Left lung (tissue), 10 donors: ENCODE measurements around the gene PPP1R3F. TPM values are rescaled to one million over a fixed set of nuclear protein-coding genes. Genes with fewer than 3 reads are reported as not detected.
A peak's percentile ranks its signal among the peaks of the same experiment; 100 is the strongest.

ENCODE experiments used
- ATAC-seq: fragments of 200-7000 bp; cut with Tn5 transposase; one replicate; pipeline ENCODE4 v1.9.1; 2020; ENCODE audit warnings: moderate library complexity
- DNase-seq, 4 donors: peaks; one replicate each; pipeline ENCODE4 v3.0.0-alpha.2; 2013 to 2020
- H3K27ac ChIP-seq, 2 donors: fragments of 200-600 bp; sonication (generic) in 1 of 2; one replicate each; pipeline versions ENCODE4 v1.5.0 to v1.8.0; 2020 to 2021
- H3K27me3 ChIP-seq, 2 donors: fragments of 200-600 bp; sonication (generic) in 1 of 2; one replicate each; pipeline versions ENCODE4 v1.5.0 to v1.8.0; 2020 to 2021
- H3K36me3 ChIP-seq, 2 donors: fragments of 200-600 bp; sonication (generic) in 1 of 2; one replicate each; pipeline versions ENCODE4 v1.5.0 to v1.8.0; 2020 to 2021
- H3K4me1 ChIP-seq, 2 donors: fragments of 200-600 bp; one replicate each; pipeline ENCODE4 v1.8.0; 2021
- H3K4me3 ChIP-seq, 2 donors: fragments of 200-600 bp; sonication (generic) in 1 of 2; one replicate each; pipeline versions ENCODE4 v1.5.0 to v1.8.0; 2020 to 2021; ENCODE audit warnings: mild to moderate bottlenecking in 1 of 2
- H3K9me3 ChIP-seq, 2 donors: fragments of 200-600 bp; sonication (generic) in 1 of 2; one replicate each; pipeline versions ENCODE4 v1.5.0 to v1.8.0; 2020 to 2021
- intact Hi-C, 2 donors: fragments of 100-400 bp; cut with DNase I; formaldehyde crosslinking; loops; one replicate each; pipeline versions ENCODE4 v1.11.2 to v1.14.2; 2022
- polyA plus RNA-seq, 6 donors: library from polyadenylated mRNA; unstranded; fragments of 120-200 nt; gene quantifications; one replicate each; pipeline ENCODE4 v1.2.1, GENCODE V29; 2013; ENCODE audit not compliant: insufficient read length in 6 of 6
- total RNA-seq, 2 donors: library from RNA; stranded (reverse); fragmentation: NEBNext Ultra II Directional; extraction: Animal tissue kit (Norgen Biotek cat#: 25700); gene quantifications; one replicate each; pipeline ENCODE4 v1.2.1, GENCODE V29; 2021
- TF ChIP-seq, protein P1 (sequence below), 2 donors: fragments of 200-600 bp; sonication (generic) in 1 of 2; IDR thresholded peaks; one replicate each; pipeline versions ENCODE4 v1.5.0 to v1.8.0; 2021; ENCODE audit warnings: antibody characterized with exemption in 2 of 2
- donor health status: DM: no; HTN: yes; CAD: no.
- donor health status: DM: no; HTN: no; CAD: no.

PPP1R3F gene
- total and polyA plus RNA-seq, 8 donors = 4.5 to 7.5 (median 6.3) TPM

DNA sequence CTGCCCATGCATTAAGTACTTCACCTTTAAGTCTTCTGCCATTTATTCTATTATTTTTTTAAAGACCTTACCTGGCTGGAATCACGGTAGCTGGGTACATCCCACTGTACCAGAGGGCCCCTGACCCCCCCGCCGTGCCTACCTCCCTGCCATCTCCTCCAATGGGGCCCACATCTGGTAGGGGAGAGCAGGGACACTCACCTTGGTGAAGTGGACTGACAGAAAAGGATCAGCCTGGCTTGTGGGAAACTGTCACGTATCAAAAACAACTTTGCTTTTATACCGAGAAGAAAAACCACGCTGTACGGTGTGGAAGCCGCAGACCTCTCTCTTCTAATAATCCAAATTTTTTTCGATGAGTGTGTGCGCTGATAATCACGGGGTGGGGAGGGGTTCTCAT, 5.1 kb upstream of the PPP1R3F start, which contains the start of gene FOXP3:
TSS of gene FOXP3 (minus strand) at position 251 of the 400 bp plus-strand sequence. CDS start 6,205 bp downstream, outside the sequence.
- H3K27ac ChIP-seq = no peak within 1 kb of the TSS
- no peak for ATAC-seq
- intact Hi-C loops = no loop called here
- H3K36me3 ChIP-seq = no peaks in the 10 kb centered on the region
- H3K27me3 ChIP-seq = no peaks in the 10 kb centered on the region
- DNase-seq = no peak
- no peaks in the 10 kb centered on the region for H3K9me3 ChIP-seq
- TF ChIP-seq, protein P1, sequence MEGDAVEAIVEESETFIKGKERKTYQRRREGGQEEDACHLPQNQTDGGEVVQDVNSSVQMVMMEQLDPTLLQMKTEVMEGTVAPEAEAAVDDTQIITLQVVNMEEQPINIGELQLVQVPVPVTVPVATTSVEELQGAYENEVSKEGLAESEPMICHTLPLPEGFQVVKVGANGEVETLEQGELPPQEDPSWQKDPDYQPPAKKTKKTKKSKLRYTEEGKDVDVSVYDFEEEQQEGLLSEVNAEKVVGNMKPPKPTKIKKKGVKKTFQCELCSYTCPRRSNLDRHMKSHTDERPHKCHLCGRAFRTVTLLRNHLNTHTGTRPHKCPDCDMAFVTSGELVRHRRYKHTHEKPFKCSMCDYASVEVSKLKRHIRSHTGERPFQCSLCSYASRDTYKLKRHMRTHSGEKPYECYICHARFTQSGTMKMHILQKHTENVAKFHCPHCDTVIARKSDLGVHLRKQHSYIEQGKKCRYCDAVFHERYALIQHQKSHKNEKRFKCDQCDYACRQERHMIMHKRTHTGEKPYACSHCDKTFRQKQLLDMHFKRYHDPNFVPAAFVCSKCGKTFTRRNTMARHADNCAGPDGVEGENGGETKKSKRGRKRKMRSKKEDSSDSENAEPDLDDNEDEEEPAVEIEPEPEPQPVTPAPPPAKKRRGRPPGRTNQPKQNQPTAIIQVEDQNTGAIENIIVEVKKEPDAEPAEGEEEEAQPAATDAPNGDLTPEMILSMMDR (IDR thresholded peaks at IDR 0.05) = no peak
- no peaks in the 10 kb centered on the region for H3K4me1 ChIP-seq
- H3K4me3 ChIP-seq = no peak within 1 kb of the TSS

DNA sequence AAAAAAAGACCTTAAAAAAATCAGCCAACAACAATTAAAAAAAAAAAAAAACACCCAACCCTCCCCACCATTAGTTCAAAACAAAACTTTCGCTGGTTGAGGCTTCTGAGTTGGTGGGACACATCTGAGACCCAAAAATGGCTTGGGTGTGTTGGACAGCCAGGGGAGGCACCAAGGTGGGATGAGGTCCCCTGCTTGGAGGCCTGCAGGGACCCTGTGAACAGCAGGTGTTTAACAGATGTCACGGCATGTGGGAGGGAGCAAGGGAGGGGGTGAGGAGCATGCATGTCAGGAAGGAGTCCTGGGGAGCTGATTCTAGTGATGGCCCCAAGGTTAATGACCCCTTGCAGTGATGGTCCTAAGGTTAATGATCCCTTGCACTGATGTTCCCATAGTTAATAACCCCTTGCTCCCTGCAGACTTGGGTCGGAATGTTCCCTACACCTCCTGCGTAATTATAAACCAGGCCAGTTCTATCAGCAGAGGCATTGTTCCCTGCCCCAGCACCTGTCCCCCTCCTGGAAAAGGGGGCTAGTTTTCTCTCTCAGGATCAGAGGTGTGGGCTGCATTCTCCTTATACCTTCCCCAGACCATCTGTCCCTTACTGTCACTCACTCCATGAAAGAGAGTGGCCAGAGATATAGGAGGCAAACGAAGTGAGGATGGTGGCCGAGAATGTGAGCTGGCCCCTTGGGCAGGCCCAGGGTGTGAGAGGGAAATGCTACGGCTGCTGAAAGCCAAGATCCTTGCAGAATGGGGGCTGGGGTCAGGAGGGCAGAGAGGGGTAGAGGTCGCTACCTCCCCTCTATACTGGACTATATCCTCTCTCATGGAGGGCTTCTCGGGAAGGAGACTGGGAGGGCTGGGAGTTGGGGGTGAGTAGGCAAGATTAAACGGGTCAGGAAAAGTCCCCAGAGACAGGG, 2.8 kb upstream of the PPP1R3F start:
- no peak for ATAC-seq
- H3K4me3 ChIP-seq = no peak overlapping the region
- no peaks in the 10 kb centered on the region for H3K36me3 ChIP-seq
- peaks cover 3 to 14% of the 10 kb centered on the region in 2 donors for H3K4me1 ChIP-seq
- no peaks in the 10 kb centered on the region for H3K9me3 ChIP-seq
- TF ChIP-seq, protein P1 (IDR thresholded peaks at IDR 0.05) = no peak
- no peak for DNase-seq
- intact Hi-C loops = no loop called here
- no peak overlapping the region for H3K27ac ChIP-seq
- H3K27me3 ChIP-seq = no peaks in the 10 kb centered on the region

DNA sequence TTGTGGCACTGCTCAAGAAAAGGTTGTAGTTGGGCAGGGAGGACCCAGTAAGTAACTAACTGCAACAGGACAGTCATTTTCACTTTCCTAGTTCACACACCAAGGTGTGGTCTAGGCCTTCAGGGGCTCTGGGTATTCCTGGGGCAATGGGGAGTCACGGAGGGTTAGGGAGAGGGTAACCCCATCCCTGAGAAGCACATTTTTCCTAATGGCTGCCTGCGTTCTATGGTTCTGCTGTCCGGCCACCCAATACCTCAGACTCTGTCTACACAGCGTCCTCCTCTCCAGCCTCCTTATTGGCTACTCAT, 937 bp upstream of the PPP1R3F start:
- Histone ChIP-seq H3K27ac (peak overlapping the region; percentile 85 to 92), H3K4me1 (peaks cover 7 to 29% of the 10 kb centered on the region in 2 donors), H3K27me3 (no peaks in the 10 kb centered on the region), H3K9me3 (no peaks in the 10 kb centered on the region), H3K4me3 (peak overlapping the region; percentile 24 to 67), H3K36me3 (no peaks in the 10 kb centered on the region)
- no peak for DNase-seq
- ATAC-seq = no peak
- TF ChIP-seq, protein P1 (IDR thresholded peaks at IDR 0.05) = no peak
- intact Hi-C loops = no loop called here

DNA sequence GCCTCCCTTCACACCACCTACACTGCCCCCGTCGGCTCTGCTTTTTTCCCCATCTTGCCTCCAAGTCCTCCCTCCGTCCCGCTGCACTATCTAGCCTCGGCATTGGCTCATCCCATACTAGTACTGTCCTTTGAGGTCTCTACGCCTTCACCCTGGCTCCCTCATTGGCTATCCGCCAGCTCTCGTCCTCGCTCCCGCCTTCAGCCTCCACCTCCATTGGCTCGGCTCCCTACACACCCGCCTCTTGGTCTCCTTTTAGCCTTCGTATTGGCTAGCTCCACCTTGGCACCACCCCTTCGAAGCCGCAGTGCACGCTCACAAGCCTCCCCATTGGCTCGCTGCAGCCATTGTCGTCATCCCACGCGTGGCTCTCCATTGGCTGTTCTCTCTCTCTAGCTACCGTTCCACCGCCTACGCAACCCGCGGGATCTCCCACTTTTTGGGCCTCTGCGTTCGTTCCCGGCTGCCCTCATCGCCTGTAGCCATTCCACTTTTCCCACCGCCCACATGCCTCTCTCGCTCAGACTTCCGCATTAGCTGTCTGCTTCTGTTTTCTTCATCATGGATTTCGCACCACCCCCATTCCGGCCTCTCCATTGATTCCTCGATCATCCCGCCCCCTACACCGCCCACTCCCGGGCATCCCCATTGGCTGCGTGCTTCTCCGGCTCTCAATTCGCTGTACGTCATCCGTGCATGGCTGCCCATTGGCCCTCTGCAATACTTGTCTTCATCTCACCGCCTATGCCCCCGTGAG, 405 bp upstream of the PPP1R3F start:
- Histone ChIP-seq H3K4me1 (peaks cover 7 to 29% of the 10 kb centered on the region in 2 donors), H3K4me3 (peak overlapping the region; percentile 34 to 67), H3K27ac (peak overlapping the region; percentile 85 to 92), H3K27me3 (no peaks in the 10 kb centered on the region), H3K9me3 (no peaks in the 10 kb centered on the region), H3K36me3 (no peaks in the 10 kb centered on the region)
- DNase-seq (peak; percentile 92 to 97 (median 96)), ATAC-seq (peak; percentile 95)
- intact Hi-C loops = no loop called here
- TF ChIP-seq, protein P1 (IDR thresholded peaks at IDR 0.05) = no peak
